Heart left ventricle (tissue), 16 donors: Measurements from ENCODE around the gene FAM167B. TPM values are rescaled to one million over a fixed set of nuclear protein-coding genes. Genes with fewer than 3 reads are reported as not detected.

Experiments used
- ATAC-seq, 4 donors: fragments of 200-7000 bp; cut with Tn5 transposase; one replicate each; pipeline ENCODE4 v1.9.1; 2020 to 2022; ENCODE audit warnings: moderate library complexity in 4 of 4, mild to moderate bottlenecking in 3 of 4, moderate number of reproducible peaks in 1 of 4
- DNase-seq, 5 donors: peaks; one replicate each; pipeline ENCODE4 v3.0.0-alpha.2; 2020
- H3K27ac ChIP-seq, 12 donors: fragments of 200-600 bp; sonication (generic) in 4 of 12; one replicate each; pipeline versions ENCODE4 v1.5.0 to v1.8.0; 2016 to 2022; ENCODE audit warnings: mild to moderate bottlenecking in 2 of 12
- H3K27me3 ChIP-seq, 9 donors: fragments of 200-600 bp; sonication (generic) in 2 of 9; one replicate each; pipeline versions ENCODE4 v1.5.1 to v1.8.0; 2016 to 2022; ENCODE audit warnings: mild to moderate bottlenecking in 3 of 9
- H3K36me3 ChIP-seq, 9 donors: fragments of 200-600 bp; sonication (generic) in 2 of 9; one replicate each; pipeline versions ENCODE4 v1.5.0 to v1.8.0; 2018 to 2022; ENCODE audit warnings: mild to moderate bottlenecking in 2 of 9
- H3K4me1 ChIP-seq, 12 donors: fragments of 200-600 bp; sonication (generic) in 4 of 12; one replicate each; pipeline versions ENCODE4 v1.5.0 to v1.8.0; 2016 to 2022; ENCODE audit warnings: mild to moderate bottlenecking in 3 of 12
- H3K4me3 ChIP-seq, 12 donors: fragments of 200-600 bp; sonication (generic) in 4 of 12; one replicate each; pipeline versions ENCODE4 v1.5.0 to v1.8.0; 2017 to 2022; ENCODE audit warnings: mild to moderate bottlenecking in 9 of 12, moderate library complexity in 4 of 12
- H3K9me3 ChIP-seq, 12 donors: fragments of 200-600 bp; sonication (generic) in 4 of 12; one replicate each; pipeline versions ENCODE4 v1.5.0 to v1.8.0; 2016 to 2022; ENCODE audit warnings: mild to moderate bottlenecking in 1 of 12
- CTCF ChIP-seq, 12 donors: fragments of 200-600 bp; sonication (generic) in 4 of 12; IDR thresholded peaks; one replicate each; pipeline versions ENCODE4 v1.5.0 to v1.8.0; 2018 to 2022; ENCODE audit warnings: antibody characterized with exemption in 12 of 12, mild to moderate bottlenecking in 5 of 12
- POLR2A ChIP-seq, 2 donors: fragments of 450-650 bp; IDR thresholded peaks; one replicate each; pipeline ENCODE4 v1.6.1; 2017; ENCODE audit warnings: antibody characterized with exemption in 2 of 2, mild to moderate bottlenecking in 2 of 2, moderate library complexity in 2 of 2
- WGBS, 4 donors: extraction: QIAGEN DNeasy Blood & Tissue Kit in 2 of 4; methylation state at CpG; one replicate each; pipeline versions ENCODE4 v1.1.5 to v1.1.7; 2013 to 2018; 5-methylcytosine and 5-hydroxymethylcytosine counted together
- intact Hi-C, 10 donors: fragments of 100-400 bp; cut with DNase I; formaldehyde crosslinking; loops; one replicate each; pipeline versions ENCODE4 v1.11.1 to v1.14.2; 2022
- polyA plus RNA-seq, 2 donors: library from polyadenylated mRNA; stranded (reverse); fragments of 200-250 nt; gene quantifications; one replicate each; pipeline ENCODE4 v1.2.3, GENCODE V29; 2013
- total RNA-seq, 9 donors: library from RNA; depleted of rRNA in 2 of 9; stranded (reverse); fragments of >200 nt in 2 of 9; fragmentation: NEBNext Ultra II Directional in 3 of 9; extraction: Animal tissue kit (Norgen Biotek cat#: 25700) in 3 of 9; gene quantifications; one replicate each; pipeline versions ENCODE4 v1.1.0 to v1.2.4, GENCODE V29; 2016 to 2023
- donor health status: ischemic (EF 13 %, LVEDD 7.1; RV severe dilation, severe dysfunction).
- donor health status: healthy with polysubstance abuse.
- donor health status: DM: no; HTN: yes; CAD: no.
- donor health status: DM: no; HTN: no; CAD: no.
- donor health status: ischemic (EF 25% LVEDD 6.9; RV normal size, moderate dysfunction).
- donor health status: ischemic (EF 25% LVEDD 5.7; RV mildly dilated, moderate dysfunction).
- donor health status: healthy.
- donor health status: DM: yes; HTN: yes; CAD: no.
- donor health status: ischemic (EF 35%, LVEDD 5.7; RV mildly dilated, moderate dysfunction).
- donor health status: nonischemic (EF 11% LVEDD 7.7; RV severe dilation, severe dysfunction).
- donor health status: DM: yes; HTN: yes; CAD: no.
- donor health status: PGD.
- donor health status: ischemic (EF 29% LVEDD 5.4; RV normal size, mild dysfunction).
- donor health status: nonischemic (EF 23%, LVEDD 6.1; RV moderate dilation, normal function).

FAM167B gene
- total and polyA plus RNA-seq, 11 donors, result 2.0 to 14.1 (median 5.6) TPM

DNA sequence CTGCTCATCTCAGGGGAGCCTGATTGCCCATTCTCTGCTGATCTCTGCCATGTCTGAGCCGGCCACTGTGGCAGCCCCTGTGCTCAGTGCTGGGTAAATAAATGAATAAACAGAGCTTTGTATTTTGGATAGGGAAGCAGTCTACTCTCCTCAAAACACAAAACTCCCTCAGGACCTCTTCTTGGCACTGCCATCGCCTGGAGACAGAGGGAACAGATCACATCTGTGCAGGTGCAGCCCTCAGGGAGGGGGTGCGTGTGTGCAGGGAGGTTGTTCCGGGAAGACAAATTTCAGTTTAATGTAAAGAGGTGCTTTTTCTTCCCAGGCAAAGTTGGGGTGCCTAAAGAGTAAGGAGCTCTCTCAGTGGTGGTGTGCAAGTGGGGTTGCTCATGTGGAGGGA, 7.7 kb upstream of the FAM167B start:
- peak overlapping the region in 1 of 12 donors; percentile 75 for H3K4me3 ChIP-seq
- peaks cover 2 to 42% (median 19%) of the 10 kb centered on the region in 12 donors for H3K4me1 ChIP-seq
- H3K27ac ChIP-seq, result peak overlapping the region in 4 of 12 donors; percentile 83 to 90 (median 87)
- 46 to 66% (median 56%) methylated on average over 4 of the region's 4 CpGs for WGBS, 4 donors
- ATAC-seq (no peak), DNase-seq (no peak)
- peaks cover 0 to 11% (median 4%) of the 10 kb centered on the region in 9 donors for H3K36me3 ChIP-seq
- intact Hi-C loops, result no loop called here
- H3K27me3 ChIP-seq, result no peaks in the 10 kb centered on the region
- no peak for TF ChIP-seq POLR2A (IDR thresholded peaks at IDR 0.05)
- TF ChIP-seq CTCF (IDR thresholded peaks at IDR 0.05), result no peak
- H3K9me3 ChIP-seq, result no peaks in the 10 kb centered on the region

DNA sequence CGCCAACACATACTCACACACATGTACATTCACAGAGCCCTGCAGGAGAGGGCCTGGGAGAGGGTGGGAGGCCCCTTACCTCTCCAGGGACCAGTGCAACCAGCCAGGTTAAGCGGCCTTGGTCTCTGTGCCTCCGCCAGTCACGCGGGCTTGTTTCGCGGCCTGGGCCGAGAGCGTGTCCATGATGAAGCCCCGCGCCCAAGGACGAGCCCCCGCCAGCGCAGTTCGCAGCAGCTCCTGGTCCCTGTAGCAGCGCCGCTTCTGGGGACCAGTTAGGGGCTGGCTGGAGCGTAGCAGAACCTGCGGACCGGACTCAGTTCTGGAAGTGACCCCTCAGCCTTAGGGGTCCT, 7.3 kb upstream of the FAM167B start:
- Histone ChIP-seq H3K36me3 (peaks cover 0 to 9% (median 0%) of the 10 kb centered on the region in 9 donors), H3K27ac (peak overlapping the region in 11 of 12 donors; percentile 64 to 92 (median 87)), H3K4me3 (peak overlapping the region in 11 of 12 donors; percentile 63 to 85 (median 69)), H3K27me3 (no peaks in the 10 kb centered on the region), H3K9me3 (no peaks in the 10 kb centered on the region), H3K4me1 (peaks cover 2 to 42% (median 19%) of the 10 kb centered on the region in 12 donors)
- TF ChIP-seq POLR2A (IDR thresholded peaks at IDR 0.05) (no peak), CTCF (IDR thresholded peaks at IDR 0.05) (no peak)
- ATAC-seq (peak in 1 of 4 donors; percentile 4), DNase-seq (peak in 1 of 5 donors; percentile 28)
- intact Hi-C loops, result loop anchor here in 6 of 10 donors (5.0 to 10.0 kb wide), 3 partner anchors 53 to 78 kb away; partner anchors contain the start of gene HDAC1 (in 2 of the 6)
- WGBS, 4 donors, result 45 to 60% (median 50%) methylated on average over 3 to 20 of the region's 20 CpGs

DNA sequence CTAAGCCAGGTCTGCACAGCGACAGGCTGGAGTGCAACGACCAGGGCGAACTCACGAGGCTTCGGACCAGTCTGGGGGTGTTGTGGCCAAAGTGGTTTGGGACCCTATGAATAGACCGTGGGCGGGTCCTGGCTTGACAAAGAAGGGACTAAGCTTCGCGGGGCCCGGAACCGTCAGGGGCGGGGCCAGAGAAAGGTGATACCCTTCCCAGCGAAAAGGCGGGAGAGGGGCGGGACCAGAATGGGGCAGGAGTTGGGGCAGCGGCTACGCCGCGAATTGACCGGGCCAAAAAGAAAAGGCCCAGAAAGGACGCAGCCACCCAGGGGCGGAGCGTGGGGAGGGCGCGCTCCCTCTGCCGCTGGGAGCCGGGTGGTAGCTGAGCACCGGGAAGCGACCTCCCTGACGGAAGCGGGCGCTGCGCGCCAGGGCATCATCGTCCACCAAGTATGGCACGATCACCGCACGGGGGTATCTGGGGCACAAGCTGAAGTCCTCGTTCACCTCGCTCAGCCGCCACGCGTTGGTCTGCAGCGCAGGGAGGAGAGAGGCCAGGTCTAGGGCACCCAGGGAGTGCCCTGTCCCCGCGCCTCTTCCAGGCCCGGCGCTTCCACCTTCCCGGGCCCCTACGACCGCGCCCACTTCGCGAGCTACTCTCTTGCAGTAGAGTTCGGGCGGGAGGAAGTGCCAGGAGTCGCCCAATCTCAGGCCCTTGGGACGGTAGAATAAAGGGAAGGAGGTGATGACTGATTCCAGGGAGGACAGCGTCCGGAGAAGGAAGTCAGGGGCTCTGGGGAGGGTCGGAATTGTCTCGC, 6.7 kb upstream of the FAM167B start:
- WGBS, 4 donors, result 2 to 5% (median 3%) methylated on average over 45 to 62 of the region's 62 CpGs
- intact Hi-C loops, result loop anchor here in 6 of 10 donors (5.0 to 10.0 kb wide), 3 partner anchors 52 to 77 kb away; partner anchors contain the start of gene HDAC1 (in 2 of the 6)
- peaks cover 2 to 42% (median 19%) of the 10 kb centered on the region in 12 donors for H3K4me1 ChIP-seq
- TF ChIP-seq POLR2A (IDR thresholded peaks at IDR 0.05) (peak in 1 of 2 donors; percentile 60), CTCF (IDR thresholded peaks at IDR 0.05) (peak in 10 of 12 donors; percentile 18 to 55 (median 27))
- DNase-seq (peak; percentile 71 to 80 (median 78)), ATAC-seq (peak; percentile 37 to 83 (median 73))
- H3K27me3 ChIP-seq, result no peaks in the 10 kb centered on the region
- peaks cover 0 to 8% (median 0%) of the 10 kb centered on the region in 9 donors for H3K36me3 ChIP-seq
- peak overlapping the region; percentile 63 to 92 (median 86) for H3K27ac ChIP-seq
- peak overlapping the region; percentile 34 to 85 (median 69) for H3K4me3 ChIP-seq
- no peaks in the 10 kb centered on the region for H3K9me3 ChIP-seq
